Activated CD4-positive, alpha-beta T cell treated with anti-CD3 and anti-CD28 coated beads, Interleukin-2, amount 50 U/mL, for 24 hours (primary cell): ENCODE results near the gene TSPAN9.

Source experiments
- DNase-seq, 2 donors: peaks; one replicate each; pipeline ENCODE4 v3.0.0-alpha.2; 2020; ENCODE audit warnings: low read depth in 1 of 2, low spot score in 1 of 2

The TSPAN9 gene

DNA sequence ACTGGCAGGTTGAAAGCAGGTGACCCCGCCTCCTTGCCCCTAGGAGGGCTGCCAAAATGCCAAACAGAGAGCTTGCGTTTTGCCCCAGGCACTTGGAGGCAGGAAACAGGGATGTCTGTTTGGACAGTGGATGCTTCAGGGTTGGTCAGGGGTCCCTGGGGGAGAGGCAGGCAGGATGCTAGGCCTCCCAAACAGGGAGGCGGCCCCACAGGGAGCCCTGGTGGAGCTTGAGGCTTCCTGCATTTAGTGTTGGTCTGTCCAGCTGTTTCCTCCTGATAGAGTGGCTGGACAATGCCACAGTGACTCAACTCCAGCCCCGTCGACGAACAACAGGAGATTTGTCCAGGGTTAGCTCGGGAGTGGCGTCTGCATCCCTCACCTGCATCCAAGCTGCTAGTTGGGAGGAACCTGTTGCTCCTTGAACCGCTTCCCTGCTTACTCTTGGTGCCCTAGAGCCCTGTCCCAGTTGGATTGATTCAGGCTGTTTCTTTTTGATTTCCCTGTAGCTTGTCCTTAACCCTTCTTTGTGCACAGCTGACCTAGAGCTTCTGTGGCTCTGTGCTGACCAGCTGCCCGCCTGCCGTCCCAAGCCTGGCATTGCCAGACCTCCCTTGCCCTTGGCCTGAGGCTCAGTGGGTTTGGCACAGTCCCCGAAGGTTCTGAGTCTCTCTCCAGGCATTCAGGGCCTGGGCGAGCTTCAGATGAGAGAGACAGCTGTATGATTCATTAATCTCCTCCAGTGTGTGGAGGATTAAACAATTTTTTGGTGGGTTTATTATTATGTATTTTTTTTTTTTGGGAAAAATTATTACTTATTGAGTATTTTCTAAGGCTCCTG lies 45.9 kb downstream of the TSPAN9 start:
- DNase-seq, result no peak

DNA sequence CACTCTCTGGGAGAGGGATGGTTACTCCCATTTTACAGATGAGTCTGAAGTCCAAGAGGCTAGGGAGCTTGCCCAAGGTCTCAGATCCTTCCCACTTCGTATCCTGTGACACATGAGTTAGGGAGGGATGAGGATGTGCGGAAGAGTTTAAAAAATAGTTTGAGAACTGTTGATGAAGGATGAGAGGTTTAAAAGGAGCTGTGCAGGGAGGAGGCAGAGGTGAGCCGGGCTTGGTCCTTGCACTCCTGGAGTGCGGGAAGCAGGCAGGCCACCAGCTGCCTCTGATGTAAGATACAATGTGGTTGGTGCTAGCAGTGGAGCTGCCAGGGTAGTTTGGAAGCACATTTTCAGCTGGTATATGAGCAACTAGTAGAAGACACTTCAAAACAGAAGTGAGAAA lies 46.5 kb downstream of the TSPAN9 start:
- no peak for DNase-seq

- DNase-seq, result no peak
Observed at GRCh38 chr12:3124917-3125316, 47.7 kb downstream of the TSPAN9 start.

DNA sequence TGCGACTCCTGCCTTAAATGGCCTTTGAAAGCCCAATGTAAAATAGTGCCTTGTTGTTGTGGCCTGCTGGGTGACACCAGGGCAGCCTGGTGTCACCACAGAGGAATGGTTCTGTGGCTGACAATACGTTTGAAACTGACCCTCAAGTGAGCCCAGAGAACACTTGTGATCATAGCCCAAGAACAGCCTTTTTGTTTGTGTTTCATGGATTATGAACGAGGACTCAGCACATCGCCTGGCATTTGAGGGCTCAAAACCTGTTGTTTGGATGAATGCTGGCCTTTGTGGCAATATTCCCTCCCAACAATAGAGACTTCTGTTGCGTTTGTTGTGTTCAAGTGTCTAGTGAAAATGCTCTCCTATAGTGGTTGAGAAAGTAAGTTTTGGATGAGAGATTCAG lies 48.5 kb downstream of the TSPAN9 start:
- DNase-seq, result no peak

- no peak for DNase-seq
Observed at GRCh38 chr12:3127832-3128231, 50.7 kb downstream of the TSPAN9 start.

DNA sequence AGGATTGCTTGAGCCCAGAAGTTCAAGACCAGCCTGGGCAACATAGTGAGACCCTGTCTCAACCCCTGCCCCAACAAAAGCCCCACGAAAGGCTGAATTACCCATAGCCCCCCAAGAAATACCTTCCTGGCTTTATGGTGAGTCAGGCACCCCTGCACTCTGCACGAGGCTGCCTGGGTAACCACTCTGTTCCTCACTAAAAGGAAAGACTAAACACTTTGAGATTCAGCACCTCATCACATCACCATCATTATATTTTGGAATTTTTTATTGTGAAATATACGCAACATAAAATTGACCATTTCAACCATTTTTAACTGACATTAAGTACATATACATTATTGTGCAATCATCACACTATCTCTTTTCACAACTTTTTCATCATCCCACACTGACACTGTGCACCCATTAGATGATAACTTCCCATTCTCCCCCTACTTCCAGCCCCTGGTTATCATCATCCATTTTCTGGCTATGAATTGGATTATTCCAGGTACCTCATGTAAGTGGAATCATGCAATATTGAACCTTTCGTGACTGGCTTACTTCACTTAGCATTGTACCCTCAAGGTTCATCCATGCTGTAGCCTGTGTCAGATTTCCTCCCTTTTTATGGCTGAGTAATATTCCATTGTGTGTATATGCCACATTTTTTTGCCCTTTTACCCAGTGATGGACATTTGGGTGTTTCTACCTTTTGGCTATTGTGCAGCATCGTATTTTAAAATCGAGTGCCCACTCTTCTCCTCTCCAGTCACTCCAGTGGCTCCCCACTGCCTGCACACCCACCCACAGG lies 51.5 kb downstream of the TSPAN9 start:
- DNase-seq, result no peak

- peak in 1 of 2 donors; percentile 5 for DNase-seq
Observed at GRCh38 chr12:3129301-3130056, 52.3 kb downstream of the TSPAN9 start.

DNA sequence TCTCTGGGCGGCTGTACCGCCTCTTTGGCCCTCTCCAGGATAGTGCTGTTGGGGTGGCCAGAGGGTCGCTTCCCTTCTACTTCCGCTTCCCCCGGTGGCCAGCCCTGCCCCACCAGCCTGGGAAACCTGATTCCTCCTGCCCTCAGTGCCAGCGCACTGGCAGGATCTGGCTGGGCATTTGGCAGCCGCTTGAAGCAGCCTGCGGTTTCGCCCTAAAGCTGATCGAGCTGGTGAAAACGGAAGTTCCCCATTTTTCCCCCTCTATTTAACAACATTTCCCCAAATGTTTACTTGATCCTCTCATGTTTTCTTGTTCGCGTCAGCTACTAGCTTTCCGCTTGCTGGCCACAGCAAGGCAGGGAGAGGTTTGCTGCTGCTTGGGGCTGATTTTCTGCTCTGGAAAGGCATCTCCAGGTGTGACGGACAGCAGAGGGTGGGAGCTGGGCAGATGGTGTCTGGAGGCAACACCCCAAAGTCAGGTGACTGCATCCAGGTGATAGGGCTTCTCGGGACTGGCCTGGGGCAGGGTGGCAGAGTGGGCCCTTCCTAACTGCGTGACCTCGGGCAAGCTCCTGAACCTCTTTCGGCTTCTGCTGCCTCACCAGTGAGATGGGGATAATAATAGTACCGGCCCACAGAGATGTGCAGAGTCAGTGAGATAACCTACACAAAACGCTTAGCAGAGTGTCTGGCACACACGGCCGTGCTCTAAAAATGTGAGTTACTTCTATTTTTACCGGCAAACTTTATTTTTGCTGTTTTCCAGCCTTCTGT lies 53.1 kb downstream of the TSPAN9 start:
- no peak for DNase-seq

DNA sequence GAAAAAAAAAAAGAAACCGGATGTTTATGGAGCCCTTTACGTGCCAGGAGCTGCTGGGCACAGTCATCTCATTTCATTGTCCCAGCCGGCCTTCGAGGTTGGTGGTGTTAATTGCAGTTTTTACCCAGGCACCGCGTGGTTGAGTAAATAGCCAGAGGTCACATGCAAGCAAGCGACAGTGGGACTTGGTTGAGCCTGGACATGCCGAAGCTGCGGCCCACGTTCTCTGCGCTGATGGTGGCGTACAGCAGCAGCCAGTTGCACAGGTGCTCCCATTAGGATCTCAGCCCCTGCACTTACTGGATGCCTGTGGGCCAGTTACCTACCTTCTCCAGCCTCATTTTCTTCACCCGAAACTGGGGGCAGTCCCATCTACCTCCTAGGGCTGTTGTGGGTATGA lies 54.0 kb downstream of the TSPAN9 start:
- no peak for DNase-seq

DNA sequence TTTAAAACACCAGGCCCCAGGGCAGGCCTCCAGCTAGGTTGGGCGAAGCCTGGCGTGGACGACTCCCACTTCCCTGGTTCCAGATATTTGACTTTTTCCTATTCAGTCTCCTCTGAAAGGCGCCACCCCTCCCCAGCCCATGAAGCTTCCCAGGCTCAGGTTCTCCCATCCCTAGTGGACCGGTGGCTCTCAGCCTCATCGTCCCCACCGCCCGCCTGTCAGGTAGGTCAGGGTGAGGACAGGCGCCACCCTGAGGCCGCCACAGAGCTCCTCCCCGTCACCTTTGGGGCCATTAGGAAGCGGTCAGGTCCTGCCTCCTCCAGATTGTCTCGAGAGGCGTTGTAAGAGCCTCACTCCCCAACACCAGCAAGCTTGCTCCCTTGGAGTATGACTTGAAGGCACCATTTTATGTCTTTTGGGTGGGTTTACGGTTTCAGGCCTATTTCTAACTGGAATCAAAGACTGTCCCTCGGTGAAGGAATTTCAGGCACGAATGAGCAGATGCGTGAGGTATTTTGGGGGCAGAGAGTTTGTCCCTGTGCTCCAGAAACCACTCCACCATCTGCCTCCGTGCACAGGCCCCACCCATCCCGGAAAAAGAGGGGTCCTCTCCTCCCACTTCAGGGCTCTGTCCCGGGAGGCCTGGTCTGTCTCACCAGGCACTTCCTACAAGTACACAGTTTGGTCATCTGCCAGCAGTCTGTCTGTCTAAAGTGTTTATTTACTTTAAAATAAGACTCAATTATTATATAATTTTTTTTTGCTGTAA lies 55.6 kb downstream of the TSPAN9 start:
- DNase-seq, result no peak

DNA sequence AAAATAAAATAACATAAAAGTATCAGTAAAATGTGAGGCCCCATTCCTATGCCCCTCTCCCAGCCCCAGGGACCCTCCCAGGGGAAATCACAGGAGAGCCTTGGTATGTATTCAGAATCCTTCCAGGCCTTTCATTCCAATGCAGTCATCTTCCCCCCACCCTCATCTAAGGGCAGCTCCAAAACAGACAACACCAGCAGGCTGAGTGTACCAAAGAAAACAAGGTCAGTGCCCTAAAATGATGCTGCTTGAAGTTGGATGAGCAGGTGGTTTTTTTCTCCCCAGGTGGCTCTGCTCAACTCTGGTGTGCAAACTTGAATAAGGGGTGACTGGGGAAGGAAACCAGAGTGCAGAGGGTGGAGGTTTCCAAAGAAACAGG lies 56.2 kb downstream of the TSPAN9 start:
- DNase-seq, result no peak

- DNase-seq, result no peak
Observed at GRCh38 chr12:3134126-3134525, 56.9 kb downstream of the TSPAN9 start.

GRCh38 chr12:3134526-3135135 lies 57.5 kb downstream of the TSPAN9 start:
- no peak for DNase-seq

DNA sequence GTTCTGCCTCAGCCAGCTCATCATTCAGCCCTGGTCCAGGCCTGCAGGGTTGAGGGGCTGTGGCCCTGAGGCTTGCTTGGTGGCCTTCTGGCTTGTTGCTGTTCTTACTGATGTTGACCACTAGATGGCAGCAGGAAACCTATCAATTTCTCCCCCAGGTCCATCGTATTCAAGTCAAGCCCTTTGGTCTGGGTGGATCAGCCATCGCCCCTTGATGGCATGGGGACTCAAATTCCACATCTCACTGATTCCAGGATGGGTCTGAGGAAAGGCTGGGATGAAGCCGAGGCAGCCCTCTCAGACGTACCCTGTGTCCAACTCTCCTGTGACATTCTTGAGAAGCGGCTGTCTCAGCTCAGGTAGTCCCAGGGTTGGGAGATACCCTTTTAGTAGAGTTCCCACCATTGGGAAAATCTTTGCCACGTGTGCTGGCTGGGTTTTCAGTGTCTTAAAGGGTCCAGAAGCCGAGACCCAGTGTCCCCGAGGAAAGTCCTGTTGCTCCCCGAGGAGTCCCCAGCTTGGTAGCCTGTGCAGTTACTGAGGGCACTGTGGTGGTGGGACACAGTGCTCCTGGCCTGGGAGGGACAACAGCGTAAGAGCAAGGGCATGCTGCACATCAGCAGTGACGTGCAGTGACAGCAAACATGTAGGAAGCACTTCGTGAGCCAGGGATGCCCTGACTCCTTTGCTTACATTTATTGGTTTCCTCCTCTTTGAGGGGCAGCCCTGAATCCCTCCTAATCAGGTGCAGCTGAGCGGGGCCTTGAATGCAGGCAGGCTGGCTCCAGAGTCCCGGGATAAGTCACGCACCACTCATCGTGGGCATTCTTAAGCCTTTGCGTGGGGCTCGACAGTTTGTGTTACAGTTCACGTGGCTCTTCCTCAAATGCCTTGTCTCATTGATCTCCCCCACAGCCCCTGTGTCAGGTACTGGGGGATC lies 58.6 kb downstream of the TSPAN9 start:
- DNase-seq, result peak; percentile 4 to 35

DNA sequence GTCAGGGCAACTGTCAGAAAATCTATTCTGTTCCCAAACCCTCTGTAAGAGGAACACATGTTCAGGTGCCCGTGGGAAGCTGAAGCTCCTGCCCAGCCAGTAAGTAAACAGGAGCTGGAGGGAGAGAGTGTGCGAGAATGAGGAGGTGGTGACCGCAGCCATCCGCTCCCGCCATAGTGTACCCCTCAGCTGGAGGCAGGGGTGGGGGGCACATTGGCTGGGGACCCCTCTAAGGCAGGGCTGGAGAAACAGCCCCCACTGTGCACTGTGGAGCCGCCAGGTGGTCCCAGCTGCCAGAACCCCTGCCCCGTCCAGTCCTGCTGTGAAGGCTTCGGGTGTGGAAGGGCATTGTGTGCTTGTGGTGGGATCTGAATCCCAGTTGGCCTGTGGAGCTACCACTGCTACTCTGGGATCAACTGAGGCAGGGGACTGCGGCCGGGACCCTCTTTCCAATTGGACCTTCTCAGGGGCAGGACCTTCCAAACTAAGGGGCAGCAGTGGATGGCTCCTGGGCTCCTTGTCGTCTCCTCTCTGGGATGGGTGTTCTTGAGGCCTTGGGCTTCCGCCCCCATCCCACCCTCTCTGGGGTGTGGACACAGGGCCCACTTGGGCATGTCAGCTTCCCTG lies 59.6 kb downstream of the TSPAN9 start:
- no peak for DNase-seq

DNA sequence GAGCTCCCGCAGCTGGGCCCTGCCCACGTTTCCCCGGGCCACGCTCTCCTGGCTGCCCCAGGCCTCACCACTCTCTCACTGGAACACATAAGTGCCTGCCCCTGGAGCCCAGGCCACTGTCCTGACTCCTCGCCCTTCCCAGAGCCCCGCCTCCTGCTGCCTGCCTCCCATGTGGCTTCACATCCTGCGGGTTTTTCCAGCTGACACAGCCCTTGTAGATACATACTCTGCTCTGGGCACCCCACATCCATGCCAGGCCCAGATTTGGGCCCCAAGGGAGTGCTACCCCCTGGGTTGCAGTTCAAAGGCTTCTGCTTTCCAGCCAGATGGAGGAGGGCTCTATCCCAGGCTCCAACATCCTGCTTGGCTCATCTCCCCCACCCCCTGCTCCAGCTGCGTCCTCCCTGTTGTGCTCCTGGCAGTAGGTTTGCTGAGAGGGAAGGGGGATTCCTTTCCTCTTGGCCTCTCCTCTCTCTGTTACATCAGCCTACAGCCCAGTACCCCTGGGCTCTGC lies 60.1 kb downstream of the TSPAN9 start:
- no peak for DNase-seq

DNA sequence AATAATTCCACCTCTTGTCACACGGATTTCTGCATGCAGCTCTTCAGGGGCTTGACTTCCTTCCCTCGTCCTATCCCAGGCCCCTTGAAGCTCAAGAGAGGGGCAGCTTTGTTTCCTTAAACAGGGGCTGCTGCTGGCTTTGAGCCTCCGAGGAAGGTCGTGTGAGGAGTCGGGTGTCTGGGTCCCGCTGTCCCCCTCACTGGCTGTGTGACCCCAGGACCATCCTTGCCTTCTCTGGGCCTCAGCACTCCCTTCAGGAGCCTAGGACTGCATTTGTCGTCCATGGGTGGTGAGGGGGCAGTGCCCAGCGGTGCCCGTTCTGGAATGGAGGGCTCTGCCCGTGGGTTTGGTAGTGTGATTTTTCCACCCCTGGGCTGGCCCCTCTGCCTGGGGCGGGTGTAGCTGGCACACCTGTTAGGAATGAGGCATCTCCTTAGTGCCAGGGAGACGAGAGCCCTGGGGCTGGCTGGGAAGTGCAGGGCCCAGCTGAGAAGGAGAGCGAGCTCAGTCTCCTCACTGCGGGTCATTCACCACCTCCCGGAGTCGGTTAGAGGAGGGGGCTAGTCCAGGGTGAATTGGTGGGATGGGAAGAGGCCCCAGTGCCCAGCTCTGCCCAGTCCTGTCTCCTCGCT lies 60.8 kb downstream of the TSPAN9 start:
- no peak for DNase-seq
